Peyer's patch (tissue), 4 donors: ENCODE results near the gene NELFCD.
A peak's percentile ranks its signal among the peaks of the same experiment; 100 is the strongest.

Experiments used
- POLR2A ChIP-seq, 2 donors: fragments of 450-650 bp; IDR thresholded peaks; one replicate each; pipeline ENCODE4 v1.5.1; 2017; ENCODE audit warnings: antibody characterized with exemption in 2 of 2, mild to moderate bottlenecking in 2 of 2, moderate library complexity in 2 of 2
- TF ChIP-seq, protein P1 (sequence below), 6 experiments: fragments of 450-650 bp in 4 of 6; fragments of 200-600 bp in 2 of 6; sonication (generic) in 1 of 6; IDR thresholded peaks; one replicate each; pipeline ENCODE4 v1.5.1; 2017 to 2019; ENCODE audit warnings: antibody characterized with exemption in 6 of 6, mild to moderate bottlenecking in 3 of 6, moderate library complexity in 1 of 6

DNA sequence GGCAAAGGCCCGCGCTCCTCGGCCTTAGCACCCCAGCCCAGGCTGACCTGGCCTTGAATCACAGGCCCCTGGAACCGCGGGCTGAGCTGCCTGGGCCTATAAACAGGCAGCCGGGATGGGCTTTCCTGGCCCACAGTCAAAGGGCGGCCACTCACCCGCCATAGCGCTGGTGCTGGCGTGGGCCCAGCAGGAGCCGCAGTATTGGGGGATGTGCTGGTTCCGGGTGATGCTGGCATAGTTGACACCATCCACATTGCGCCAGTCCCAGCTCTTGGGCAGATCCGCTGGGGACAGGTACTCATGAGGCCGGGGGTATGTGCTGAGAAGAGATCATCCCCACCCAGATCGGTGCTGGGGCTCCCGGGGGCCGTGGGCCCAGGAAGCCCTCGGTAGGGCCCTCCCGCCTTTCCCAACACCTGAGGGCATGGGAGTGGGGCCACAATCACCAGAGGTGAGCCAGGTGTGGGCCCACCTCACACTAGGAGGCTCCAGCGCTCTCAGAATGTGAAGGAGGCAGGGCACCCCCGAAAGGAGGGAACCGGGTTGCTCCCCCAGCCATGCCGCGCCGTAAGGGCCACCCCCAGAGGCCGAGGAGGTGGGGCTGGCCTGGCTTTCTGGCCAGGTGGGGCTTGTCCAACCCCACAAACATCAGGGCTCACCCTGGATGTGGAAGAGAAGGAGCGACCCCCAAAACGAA lies 25.3 kb downstream of the NELFCD start:
- TF ChIP-seq POLR2A (IDR thresholded peaks at IDR 0.05), result peak in 1 of 2 donors; percentile 20
- TF ChIP-seq, protein P1, sequence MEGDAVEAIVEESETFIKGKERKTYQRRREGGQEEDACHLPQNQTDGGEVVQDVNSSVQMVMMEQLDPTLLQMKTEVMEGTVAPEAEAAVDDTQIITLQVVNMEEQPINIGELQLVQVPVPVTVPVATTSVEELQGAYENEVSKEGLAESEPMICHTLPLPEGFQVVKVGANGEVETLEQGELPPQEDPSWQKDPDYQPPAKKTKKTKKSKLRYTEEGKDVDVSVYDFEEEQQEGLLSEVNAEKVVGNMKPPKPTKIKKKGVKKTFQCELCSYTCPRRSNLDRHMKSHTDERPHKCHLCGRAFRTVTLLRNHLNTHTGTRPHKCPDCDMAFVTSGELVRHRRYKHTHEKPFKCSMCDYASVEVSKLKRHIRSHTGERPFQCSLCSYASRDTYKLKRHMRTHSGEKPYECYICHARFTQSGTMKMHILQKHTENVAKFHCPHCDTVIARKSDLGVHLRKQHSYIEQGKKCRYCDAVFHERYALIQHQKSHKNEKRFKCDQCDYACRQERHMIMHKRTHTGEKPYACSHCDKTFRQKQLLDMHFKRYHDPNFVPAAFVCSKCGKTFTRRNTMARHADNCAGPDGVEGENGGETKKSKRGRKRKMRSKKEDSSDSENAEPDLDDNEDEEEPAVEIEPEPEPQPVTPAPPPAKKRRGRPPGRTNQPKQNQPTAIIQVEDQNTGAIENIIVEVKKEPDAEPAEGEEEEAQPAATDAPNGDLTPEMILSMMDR (IDR thresholded peaks at IDR 0.05), result no peak
